H1 (cell line): ENCODE measurements around the gene FRMD4B. TPM values are rescaled to one million over a fixed set of nuclear protein-coding genes. Genes with fewer than 3 reads are reported as not detected.

Source experiments
- CTCF ChIA-PET: fragments of 300-600 bp; sonication (Branson Sonifier 250); formaldehyde crosslinking; loops from one replicate; lab custom pipeline; 2021; ENCODE audit not compliant: partially characterized antibody; lab: Charles Lee
- POLR2A ChIA-PET: fragments of 300-600 bp; sonication (Branson Sonifier 250); formaldehyde crosslinking; loops from one replicate; lab custom pipeline; 2021; ENCODE audit warnings: inconsistent platforms; ENCODE audit not compliant: partially characterized antibody; lab: Charles Lee
- DNase-seq, 2 experiments: peaks; one replicate each; pipeline versions ENCODE4 v3.0.0 to v3.0.0-alpha.2; 2010 to 2022; ENCODE audit warnings: low spot score in 2 of 2, low read depth in 1 of 2, mixed read lengths in 1 of 2
- FAIRE-seq: peaks from 2 replicates; lab custom pipeline; 2011; peaks lifted over from hg19 to GRCh38; lab: Jason Lieb, UNC
- H2AFZ ChIP-seq: 2 replicates; pipeline ENCODE4 v1.8.1; 2012; ENCODE audit warnings: low read length, inconsistent platforms
- H2AK5ac ChIP-seq: 2 replicates; pipeline ENCODE4 v1.6.1; 2013; ENCODE audit warnings: low read depth, low read length
- H2BK120ac ChIP-seq: replicated peaks from 2 replicates; pipeline ENCODE3; 2013; ENCODE audit warnings: low read depth, low read length, inconsistent platforms
- H2BK12ac ChIP-seq: 2 replicates; pipeline ENCODE4 v1.6.1; 2013; ENCODE audit warnings: low read depth, low read length
- H2BK15ac ChIP-seq: 2 replicates; pipeline ENCODE4 v1.6.1; 2013; ENCODE audit warnings: low read length
- H2BK20ac ChIP-seq: 2 replicates; pipeline ENCODE4 v1.6.1; 2013; ENCODE audit warnings: low read length
- H2BK5ac ChIP-seq: 2 replicates; pipeline ENCODE4 v1.6.1; 2013; ENCODE audit warnings: low read depth, low read length
- H3K14ac ChIP-seq: 2 replicates; pipeline ENCODE4 v1.6.1; 2013; ENCODE audit warnings: inconsistent platforms; ENCODE audit not compliant: insufficient read length
- H3K18ac ChIP-seq: 2 replicates; pipeline ENCODE4 v1.6.1; 2013; ENCODE audit warnings: low read length; ENCODE audit errors: extremely low read depth
- H3K23ac ChIP-seq: 2 replicates; pipeline ENCODE4 v1.6.1; 2013; ENCODE audit warnings: inconsistent platforms; ENCODE audit not compliant: insufficient read length
- H3K23me2 ChIP-seq: 2 replicates; pipeline ENCODE4 v1.6.1; 2013; ENCODE audit warnings: low read depth, low read length
- H3K27ac ChIP-seq: 2 replicates; pipeline ENCODE4 v1.6.1; 2011; ENCODE audit warnings: low read depth, low read length, inconsistent platforms
- H3K27me3 ChIP-seq, 4 experiments: replicated peaks in 1 of 4; 1 replicate in 1 of 4; 2 replicates in 3 of 4; pipeline versions ENCODE4 v1.6.1 to v1.8.1; 2011 to 2013; ENCODE audit warnings: low read length in 3 of 4, mild to moderate bottlenecking in 3 of 4, inconsistent platforms in 2 of 4, mixed read lengths in 2 of 4, moderate library complexity in 1 of 4; ENCODE audit not compliant: control insufficient read depth in 3 of 4, insufficient read depth in 3 of 4; ENCODE audit errors: extremely low read depth in 1 of 4
- H3K36me3 ChIP-seq, 4 experiments: 2 replicates each; pipeline versions ENCODE4 v1.6.1 to v1.8.1; 2011 to 2013; ENCODE audit warnings: mild to moderate bottlenecking in 4 of 4, low read length in 3 of 4, moderate library complexity in 2 of 4, control low read depth in 1 of 4, inconsistent platforms in 1 of 4; ENCODE audit not compliant: insufficient read depth in 4 of 4, control insufficient read depth in 2 of 4
- H3K4ac ChIP-seq: replicated peaks from 2 replicates; pipeline ENCODE3; 2013; ENCODE audit warnings: low read length, low read depth, mixed read lengths, inconsistent platforms; ENCODE audit not compliant: insufficient read length
- H3K4me1 ChIP-seq, 4 experiments: replicated peaks in 1 of 4; 1 replicate in 1 of 4; 2 replicates in 3 of 4; pipeline versions ENCODE4 v1.6.1 to v1.8.1; 2011 to 2013; ENCODE audit warnings: low read length in 3 of 4, inconsistent platforms in 2 of 4, mixed read lengths in 1 of 4; ENCODE audit not compliant: insufficient read depth in 4 of 4, control insufficient read depth in 3 of 4
- H3K4me2 ChIP-seq, 2 experiments: 2 replicates each; pipeline versions ENCODE4 v1.6.1 to v1.8.1; 2011 to 2013; ENCODE audit warnings: low read depth in 2 of 2, low read length in 2 of 2, control low read depth in 1 of 2, inconsistent platforms in 1 of 2, mild to moderate bottlenecking in 1 of 2; ENCODE audit not compliant: insufficient read depth in 1 of 2
- H3K4me3 ChIP-seq, 4 experiments: fragments of 200-600, 300-600 bp in 1 of 4; sonication (generic), shearing (Covaris generic), sonication (Bioruptor Twin) in 1 of 4; 2 replicates each; pipeline versions ENCODE4 v1.5.1 to v1.8.1; 2011 to 2016; ENCODE audit warnings: low read length in 4 of 4, low read depth in 3 of 4, control low read depth in 2 of 4, inconsistent platforms in 2 of 4, mild to moderate bottlenecking in 2 of 4, mixed read lengths in 1 of 4, moderate library complexity in 1 of 4; ENCODE audit not compliant: insufficient read depth in 2 of 4; ENCODE audit errors: extremely low read depth in 1 of 4
- H3K56ac ChIP-seq: replicated peaks from 2 replicates; pipeline ENCODE3; 2013; ENCODE audit warnings: low read depth, mild to moderate bottlenecking, mixed read lengths, low read length, inconsistent platforms; ENCODE audit not compliant: insufficient read length
- H3K79me1 ChIP-seq: 2 replicates; pipeline ENCODE4 v1.6.1; 2013; ENCODE audit warnings: low read depth, low read length, control low read depth
- H3K79me2 ChIP-seq, 2 experiments: 2 replicates each; pipeline versions ENCODE4 v1.6.1 to v1.8.1; 2012 to 2013; ENCODE audit warnings: low read length in 2 of 2, mild to moderate bottlenecking in 2 of 2, inconsistent platforms in 1 of 2; ENCODE audit not compliant: insufficient read depth in 2 of 2, control insufficient read depth in 1 of 2
- H3K9ac ChIP-seq, 4 experiments: replicated peaks in 1 of 4; 1 replicate in 1 of 4; 2 replicates in 3 of 4; pipeline versions ENCODE4 v1.6.1 to v1.8.1; 2011 to 2013; ENCODE audit warnings: low read depth in 3 of 4, low read length in 3 of 4, control low read depth in 2 of 4, mild to moderate bottlenecking in 2 of 4, moderate library complexity in 2 of 4, inconsistent platforms in 1 of 4; ENCODE audit errors: extremely low read depth in 1 of 4
- H3K9me3 ChIP-seq, 2 experiments: 2 replicates each; pipeline versions ENCODE4 v1.6.1 to v1.8.1; 2012 to 2013; ENCODE audit warnings: mild to moderate bottlenecking in 2 of 2, moderate library complexity in 2 of 2, control low read depth in 1 of 2, inconsistent platforms in 1 of 2, low read depth in 1 of 2, low read length in 1 of 2, mixed read lengths in 1 of 2; ENCODE audit not compliant: insufficient read depth in 2 of 2
- H4K20me1 ChIP-seq, 2 experiments: replicated peaks in 1 of 2; 2 replicates each; pipeline versions ENCODE3 to v1.8.1; 2011 to 2013; ENCODE audit warnings: inconsistent platforms in 2 of 2, low read length in 2 of 2, mild to moderate bottlenecking in 1 of 2; ENCODE audit not compliant: insufficient read depth in 2 of 2, control insufficient read depth in 1 of 2
- H4K5ac ChIP-seq: 2 replicates; pipeline ENCODE4 v1.6.1; 2013; ENCODE audit warnings: low read length, low read depth, mixed read lengths, inconsistent platforms; ENCODE audit not compliant: insufficient read length
- H4K8ac ChIP-seq: 2 replicates; pipeline ENCODE4 v1.8.0; 2013; ENCODE audit warnings: mild to moderate bottlenecking, moderate library complexity, low read length, inconsistent platforms; ENCODE audit not compliant: insufficient read depth; ENCODE audit errors: extremely low read depth
- H4K91ac ChIP-seq: replicated peaks from 2 replicates; pipeline ENCODE3; 2013; ENCODE audit warnings: low read length, mixed read lengths, inconsistent platforms; ENCODE audit not compliant: insufficient read length
- CHD2 ChIP-seq: IDR thresholded peaks from 2 replicates; pipeline ENCODE4 v1.6.1; 2012; ENCODE audit warnings: low read length, improper control_type of control experiment
- EGR1 ChIP-seq: IDR thresholded peaks from 2 replicates; pipeline ENCODE4 v1.6.1; 2011; ENCODE audit warnings: low read depth, low read length, borderline replicate concordance
- RAD21 ChIP-seq, 2 experiments: IDR thresholded peaks in 1 of 2; conservative IDR thresholded peaks in 1 of 2; 2 replicates each; pipeline ENCODE4 v1.6.1; 2011; ENCODE audit warnings: low read depth in 2 of 2, low read length in 2 of 2, improper control_type of control experiment in 1 of 2, inconsistent platforms in 1 of 2, mild to moderate bottlenecking in 1 of 2, moderate library complexity in 1 of 2
- SP1 ChIP-seq: IDR thresholded peaks from 2 replicates; pipeline ENCODE4 v1.6.1; 2011; ENCODE audit warnings: low read depth, low read length
- WGBS, 2 experiments: shearing (Covaris generic) in 1 of 2; methylation state at CpG; one replicate each; pipeline versions ENCODE4 v1.1.6 to v1.1.7; 2013 to 2015; ENCODE audit warnings: low lambda C conversion rate in 2 of 2, mixed read lengths in 2 of 2, inconsistent platforms in 1 of 2, low coverage in 1 of 2, missing lambda C conversion rate in 1 of 2; ENCODE audit not compliant: insufficient replicate concordance in 2 of 2, insufficient coverage in 1 of 2, insufficient read length in 1 of 2; ENCODE audit errors: extremely low coverage in 1 of 2, missing lambda C conversion rate in 1 of 2; 5-methylcytosine and 5-hydroxymethylcytosine counted together
- polyA plus RNA-seq, 7 experiments: library from polyadenylated mRNA; depleted of rRNA in 3 of 7; stranded (reverse) in 5 of 7; unstranded in 2 of 7; fragments of >200 nt in 5 of 7; fragments of 200-250 nt in 2 of 7; gene quantifications; 1 replicate in 5 of 7; 2 replicates in 1 of 7; 4 replicates in 1 of 7; pipeline versions ENCODE4 v1.2.1 to v1.2.3, GENCODE V29; 2011 to 2013; ENCODE audit warnings: missing spikeins in 2 of 7, mixed read lengths in 2 of 7
- total RNA-seq: library from RNA; stranded (reverse); fragmentation: NEBNext Ultra II Directional; extraction: Animal tissue kit (Norgen Biotek cat#: 25700); gene quantifications from 2 replicates; pipeline ENCODE4 v1.2.1, GENCODE V29; 2021
- TF ChIP-seq, protein P1 (sequence below): IDR thresholded peaks from 2 replicates; pipeline ENCODE4 v1.6.1; 2011; ENCODE audit warnings: low read length, improper control_type of control experiment

FRMD4B gene
- total and polyA plus RNA-seq, 2 of the 8 experiments (the other 6 are each of a cell fraction or from before 2014, with no cell fraction given), result 2.7 to 7.2 TPM

- Histone ChIP-seq H3K4ac (no peak overlapping the region), H4K20me1 (no peaks in the 10 kb centered on the region), H2BK15ac (no peak overlapping the region), H4K8ac (no peak overlapping the region), H3K79me1 (no peaks in the 10 kb centered on the region), H3K4me2 (peak overlapping the region; percentile 40 to 45; a peak in 3 of 4 replicates), H4K5ac (no peak overlapping the region), H3K18ac (peak overlapping the region; percentile 34; the same call in 1 of the 2 replicates), H2AK5ac (peak overlapping the region; percentile 98; the same call in 1 of the 2 replicates), H3K4me1 (peaks cover 0 to 11% (median 7%) of the 10 kb centered on the region in 4 experiments; a peak in 4 of 7 replicates), H3K36me3 (no peaks in the 10 kb centered on the region; a peak in 1 of 8 replicates), H4K91ac (peak overlapping the region; percentile 71), H3K23ac (no peak overlapping the region), H2BK20ac (peak overlapping the region; percentile 16; the same call in 1 of the 2 replicates), H2BK120ac (peak overlapping the region; percentile 3), H3K23me2 (no peaks in the 10 kb centered on the region), H3K27me3 (no peaks in the 10 kb centered on the region), H3K79me2 (no peaks in the 10 kb centered on the region), H2AFZ (no peak overlapping the region), H2BK12ac (peak overlapping the region; percentile 92), H3K56ac (no peak overlapping the region), H3K9me3 (peaks cover 0 to 2% of the 10 kb centered on the region in 2 experiments; a peak in 1 of 4 replicates), H3K27ac (no peak overlapping the region), H3K4me3 (no peak overlapping the region), H3K14ac (no peak overlapping the region), H3K9ac (no peak overlapping the region), H2BK5ac (peak overlapping the region; percentile 50; the same call in 1 of the 2 replicates)
- DNase-seq (no peak), FAIRE-seq (no peak)
- CTCF ChIA-PET, result interaction anchor here (1.2 to 3.4 kb wide), 2 partner anchors 17 to 35 kb away, joined by 3 to 13 read pairs; no protein-coding TSS in a partner anchor
- WGBS, 2 experiments, result 77% methylated on average over 2 of the region's 2 CpGs; no CpG with 5 or more reads in 1 of the 2 experiments
- POLR2A ChIA-PET, result no interaction called here
- TF ChIP-seq EGR1 (no peak), CHD2 (no peak), SP1 (no peak), RAD21 (IDR thresholded peaks at IDR 0.05 in 1 of 2, conservative IDR thresholded peaks at IDR 0.05 in 1 of 2; ENCODE audit: low read depth in 2 of 2, low read length in 2 of 2) (no peak)
- TF ChIP-seq, protein P1, sequence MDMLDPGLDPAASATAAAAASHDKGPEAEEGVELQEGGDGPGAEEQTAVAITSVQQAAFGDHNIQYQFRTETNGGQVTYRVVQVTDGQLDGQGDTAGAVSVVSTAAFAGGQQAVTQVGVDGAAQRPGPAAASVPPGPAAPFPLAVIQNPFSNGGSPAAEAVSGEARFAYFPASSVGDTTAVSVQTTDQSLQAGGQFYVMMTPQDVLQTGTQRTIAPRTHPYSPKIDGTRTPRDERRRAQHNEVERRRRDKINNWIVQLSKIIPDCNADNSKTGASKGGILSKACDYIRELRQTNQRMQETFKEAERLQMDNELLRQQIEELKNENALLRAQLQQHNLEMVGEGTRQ, result no peak
Observed at GRCh38 chr3:69392415-69392814, 6.5 kb upstream of the FRMD4B start.
